ENCODE measurements around the gene MYL6.
A peak's percentile ranks its signal among the peaks of the same experiment; 100 is the strongest.

MYL6 gene

DNA sequence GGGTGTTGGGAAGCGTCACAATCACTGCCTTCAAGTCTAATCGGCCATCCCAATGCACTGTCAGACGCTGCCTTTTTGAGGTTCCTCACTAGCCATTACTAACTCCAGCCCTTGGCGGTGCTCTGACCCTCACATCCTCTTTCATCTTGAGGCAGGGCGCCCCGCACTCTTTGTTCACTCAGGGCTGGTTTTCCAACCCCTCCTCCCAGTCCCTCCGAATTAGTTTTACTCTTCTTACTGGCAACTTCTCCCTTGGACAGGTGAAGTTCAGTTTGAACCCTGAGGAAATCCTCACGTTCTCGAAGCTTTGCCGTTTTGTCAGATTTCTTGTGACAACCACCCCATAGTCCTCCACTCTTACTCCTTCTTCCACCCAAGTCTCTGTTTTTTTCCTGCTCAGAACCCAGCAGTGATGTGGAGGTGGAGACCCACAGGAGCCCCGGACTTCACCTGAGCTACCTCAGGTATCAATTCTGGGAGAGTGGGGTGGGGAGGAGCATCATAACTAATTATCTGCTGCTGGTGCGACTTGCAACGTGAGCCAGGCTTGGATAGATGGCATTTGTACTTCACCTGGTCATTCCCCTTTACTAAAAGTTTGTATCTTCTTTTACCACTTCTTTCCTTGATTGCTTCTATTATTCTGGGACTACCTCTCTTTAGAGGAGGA, 39.3 kb upstream of the MYL6 start:
- peak overlapping the region; percentile 48 to 94 (median 88); a peak in 21 of 22 replicates for H3K27ac ChIP-seq
- H3K27me3 ChIP-seq = no peaks in the 10 kb centered on the region
- H3K4me2 ChIP-seq = peak overlapping the region; percentile 78 to 100 (median 95)
- H3K9me3 ChIP-seq (replicated peaks in 1 of 11) = peaks cover 0 to 5% (median 3%) of the 10 kb centered on the region in 11 experiments; a peak in 6 of 22 replicates
- H3K36me3 ChIP-seq = peaks cover 28 to 57% (median 43%) of the 10 kb centered on the region in 11 experiments
- H3K4me3 ChIP-seq = peak overlapping the region; percentile 72 to 97 (median 86)
- peak overlapping the region; percentile 80 to 97 (median 94) for H3K9ac ChIP-seq
- H4K20me1 ChIP-seq = peaks cover 0 to 11% (median 0%) of the 10 kb centered on the region in 11 experiments; a peak in 4 of 22 replicates
- H3K4me1 ChIP-seq = peaks cover 25 to 48% (median 35%) of the 10 kb centered on the region in 10 experiments
- no peak for TF ChIP-seq Cebpa-rat (IDR thresholded peaks at IDR 0.05)

DNA sequence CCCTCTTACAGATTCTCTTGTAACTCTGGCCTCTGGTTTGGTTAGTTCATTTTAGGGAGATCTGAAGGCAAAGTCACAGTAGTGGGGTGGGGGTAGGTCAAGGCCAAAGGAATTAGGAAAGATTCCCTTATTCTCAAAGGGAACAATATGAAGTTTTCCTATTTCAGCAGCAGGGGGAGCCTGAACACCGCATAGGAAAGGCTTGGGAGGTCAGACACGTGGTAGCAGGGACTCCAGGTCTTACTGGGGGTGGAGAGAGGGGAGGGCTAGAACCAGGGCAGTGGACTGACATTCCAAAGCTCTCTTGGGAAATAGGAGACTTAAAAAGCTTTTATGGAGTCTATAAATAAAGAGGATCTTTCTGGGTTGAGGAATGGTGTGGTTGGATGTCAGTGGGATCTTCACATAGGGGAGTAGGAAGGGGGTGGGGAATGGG, 38.8 kb upstream of the MYL6 start:
- Histone ChIP-seq H3K9ac (peak overlapping the region; percentile 80 to 97 (median 94)), H3K36me3 (peaks cover 23 to 57% (median 40%) of the 10 kb centered on the region in 11 experiments), H3K27me3 (no peaks in the 10 kb centered on the region), H3K9me3 (replicated peaks in 1 of 11) (peaks cover 0 to 5% (median 3%) of the 10 kb centered on the region in 11 experiments; a peak in 6 of 22 replicates), H4K20me1 (peaks cover 0 to 11% (median 0%) of the 10 kb centered on the region in 11 experiments; a peak in 4 of 22 replicates), H3K4me3 (peak overlapping the region; percentile 72 to 97 (median 86); a peak in 19 of 20 replicates), H3K27ac (peak overlapping the region in 10 of 11 experiments; percentile 75 to 94 (median 88); a peak in 18 of 22 replicates), H3K4me2 (peak overlapping the region; percentile 78 to 100 (median 95)), H3K4me1 (peaks cover 25 to 54% (median 41%) of the 10 kb centered on the region in 10 experiments)
- TF ChIP-seq Cebpa-rat (IDR thresholded peaks at IDR 0.05) = no peak

DNA sequence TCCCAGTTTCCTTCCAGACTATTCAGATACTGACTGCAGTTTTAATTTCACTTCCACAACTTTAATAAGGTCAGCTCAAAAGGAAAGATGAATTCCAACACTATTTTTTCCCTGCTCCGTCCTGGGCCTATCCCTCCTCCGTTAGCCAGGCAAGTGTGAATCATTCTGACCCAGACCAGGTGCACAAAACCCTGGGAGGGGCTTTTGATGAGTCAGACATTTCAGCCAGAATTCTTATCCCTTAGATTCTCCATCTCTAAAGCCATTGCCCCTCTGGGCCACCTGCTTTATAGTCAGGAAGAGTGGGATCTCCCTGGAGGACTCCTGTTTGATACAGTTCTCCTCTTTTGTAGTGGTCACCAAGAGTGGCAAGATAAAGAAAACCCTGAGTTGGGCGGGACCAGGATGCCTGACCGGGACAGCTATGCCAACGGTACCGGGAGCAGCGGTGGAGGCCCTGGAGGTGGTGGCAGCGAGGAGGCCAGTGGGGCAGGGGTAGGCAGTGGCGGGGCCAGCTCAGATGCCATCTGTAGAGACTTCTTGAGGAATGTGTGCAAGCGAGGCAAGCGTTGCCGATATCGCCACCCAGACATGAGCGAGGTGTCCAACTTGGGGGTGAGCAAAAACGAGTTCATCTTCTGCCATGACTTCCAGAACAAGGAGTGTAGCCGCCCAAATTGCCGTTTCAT, 37.9 kb upstream of the MYL6 start:
- Histone ChIP-seq H3K36me3 (peaks cover 19 to 55% (median 38%) of the 10 kb centered on the region in 11 experiments), H3K4me3 (no peak overlapping the region; a peak in 1 of 20 replicates), H3K27ac (peak overlapping the region in 3 of 11 experiments; percentile 82 to 94 (median 92); a peak in 4 of 22 replicates), H3K4me1 (peaks cover 27 to 59% (median 49%) of the 10 kb centered on the region in 10 experiments), H4K20me1 (peaks cover 0 to 11% (median 0%) of the 10 kb centered on the region in 11 experiments; a peak in 4 of 22 replicates), H3K9me3 (replicated peaks in 1 of 11) (peaks cover 0 to 2% (median 1%) of the 10 kb centered on the region in 11 experiments; a peak in 5 of 22 replicates), H3K9ac (peak overlapping the region; percentile 32 to 97 (median 94); a peak in 20 of 22 replicates), H3K4me2 (peak overlapping the region; percentile 78 to 100 (median 95)), H3K27me3 (no peaks in the 10 kb centered on the region)
- no peak for TF ChIP-seq Cebpa-rat (IDR thresholded peaks at IDR 0.05)

DNA sequence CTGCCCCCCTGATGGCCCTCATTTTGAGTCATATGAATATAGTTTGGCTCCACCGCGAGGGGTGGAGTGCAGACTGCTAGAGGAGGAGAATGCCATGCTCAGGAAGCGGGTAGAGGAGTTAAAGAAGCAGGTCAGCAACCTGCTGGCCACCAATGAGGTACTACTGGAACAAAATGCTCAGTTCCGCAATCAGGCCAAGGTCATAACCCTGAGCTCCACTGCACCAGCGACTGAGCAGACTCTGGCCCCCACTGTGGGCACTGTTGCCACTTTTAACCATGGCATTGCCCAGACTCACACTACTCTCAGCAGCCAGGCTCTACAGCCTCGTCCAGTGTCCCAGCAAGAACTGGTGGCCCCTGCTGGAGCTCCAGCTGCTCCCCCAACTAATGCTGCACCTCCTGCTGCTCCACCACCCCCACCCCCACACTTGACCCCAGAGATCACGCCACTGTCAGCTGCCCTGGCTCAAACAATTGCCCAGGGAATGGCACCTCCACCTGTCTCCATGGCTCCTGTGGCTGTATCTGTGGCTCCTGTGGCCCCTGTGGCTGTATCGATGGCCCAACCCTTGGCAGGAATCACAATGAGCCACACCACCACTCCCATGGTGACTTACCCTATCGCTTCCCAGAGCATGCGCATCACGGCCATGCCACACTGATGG, 36.8 kb upstream of the MYL6 start:
- H3K27ac ChIP-seq = no peak overlapping the region
- no peak overlapping the region for H3K4me2 ChIP-seq
- no peak for TF ChIP-seq Cebpa-rat (IDR thresholded peaks at IDR 0.05)
- peaks cover 19 to 55% (median 38%) of the 10 kb centered on the region in 11 experiments for H3K36me3 ChIP-seq
- H3K4me1 ChIP-seq = peaks cover 32 to 66% (median 55%) of the 10 kb centered on the region in 10 experiments
- no peaks in the 10 kb centered on the region for H3K9me3 ChIP-seq (replicated peaks in 1 of 11)
- H4K20me1 ChIP-seq = peaks cover 0 to 11% (median 0%) of the 10 kb centered on the region in 11 experiments; a peak in 4 of 22 replicates
- H3K4me3 ChIP-seq = no peak overlapping the region
- H3K27me3 ChIP-seq = no peaks in the 10 kb centered on the region
- H3K9ac ChIP-seq = peak overlapping the region in 6 of 11 experiments; percentile 6 to 97 (median 73); a peak in 6 of 22 replicates

GRCh38 chr12:56122637-56123036, 35.5 kb upstream of the MYL6 start:
- peak overlapping the region in 2 of 11 experiments; percentile 21 to 44; a peak in 2 of 22 replicates for H3K9ac ChIP-seq
- peak overlapping the region in 2 of 11 experiments; percentile 0 to 16; a peak in 2 of 22 replicates for H3K27ac ChIP-seq
- peaks cover 14 to 47% (median 31%) of the 10 kb centered on the region in 11 experiments for H3K36me3 ChIP-seq
- H3K27me3 ChIP-seq = no peaks in the 10 kb centered on the region
- peaks cover 0 to 9% (median 0%) of the 10 kb centered on the region in 11 experiments; a peak in 5 of 22 replicates for H4K20me1 ChIP-seq
- H3K4me1 ChIP-seq = peaks cover 45 to 79% (median 68%) of the 10 kb centered on the region in 10 experiments
- H3K4me3 ChIP-seq = no peak overlapping the region
- peak overlapping the region in 1 of 11 experiments; percentile 15; a peak in 1 of 22 replicates for H3K4me2 ChIP-seq
- TF ChIP-seq Cebpa-rat (IDR thresholded peaks at IDR 0.05) = no peak
- H3K9me3 ChIP-seq (replicated peaks in 1 of 11) = no peaks in the 10 kb centered on the region

DNA sequence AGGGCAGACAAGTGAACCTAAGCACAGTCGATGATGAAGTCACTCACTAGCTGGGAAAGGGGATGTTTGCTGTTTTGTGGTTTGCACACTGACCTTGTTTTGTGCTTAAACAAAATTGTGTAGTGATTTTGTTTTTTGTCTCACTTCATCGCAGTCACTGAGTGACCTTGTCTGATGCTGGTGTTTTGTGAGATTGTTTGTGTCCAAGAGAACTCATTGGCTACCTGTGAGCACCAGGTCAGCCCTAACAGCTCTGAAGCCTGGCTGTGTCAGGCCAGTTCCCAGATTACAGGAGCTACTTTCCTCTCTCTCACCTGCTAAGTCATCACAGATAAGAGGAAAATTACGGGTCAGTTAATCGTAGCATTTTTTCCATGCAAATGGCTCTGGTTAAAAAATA, 34.0 kb upstream of the MYL6 start:
- Histone ChIP-seq H3K27ac (peak overlapping the region in 4 of 11 experiments; percentile 2 to 71 (median 19); a peak in 1 of 22 replicates), H3K36me3 (peaks cover 14 to 46% (median 30%) of the 10 kb centered on the region in 11 experiments), H3K9me3 (replicated peaks in 1 of 11) (no peaks in the 10 kb centered on the region)

DNA sequence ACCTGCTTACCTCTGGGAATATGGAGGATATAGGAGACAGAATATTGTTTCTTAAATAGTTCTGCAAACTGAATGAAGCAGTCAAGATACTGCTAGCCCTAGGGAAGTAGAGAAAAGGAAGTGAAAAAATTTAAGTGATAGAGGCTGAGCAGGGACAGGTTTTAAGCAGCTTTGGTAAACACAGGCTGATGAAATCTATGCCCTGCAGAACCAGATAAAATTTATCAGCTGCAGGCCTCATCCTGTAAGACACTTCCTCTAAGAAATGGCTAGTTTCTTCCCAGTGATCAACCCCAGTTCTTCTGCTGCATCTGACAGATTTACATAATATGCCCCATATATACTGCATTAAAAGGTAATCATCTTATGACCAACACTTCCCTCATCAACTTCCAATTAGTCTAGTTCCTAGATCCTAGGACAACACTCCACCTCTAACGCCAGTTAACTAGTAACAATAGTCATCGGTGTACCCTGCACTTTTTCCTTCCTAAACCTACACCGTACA, 31.4 kb upstream of the MYL6 start:
- Histone ChIP-seq H3K27me3 (no peaks in the 10 kb centered on the region), H3K9me3 (replicated peaks in 1 of 11) (no peaks in the 10 kb centered on the region), H4K20me1 (peaks cover 0 to 21% (median 0%) of the 10 kb centered on the region in 11 experiments; a peak in 6 of 22 replicates), H3K4me1 (peaks cover 45 to 80% (median 68%) of the 10 kb centered on the region in 10 experiments), H3K27ac (peak overlapping the region; percentile 59 to 89 (median 71); a peak in 21 of 22 replicates), H3K4me2 (peak overlapping the region; percentile 82 to 98 (median 92)), H3K9ac (peak overlapping the region; percentile 54 to 96 (median 71); a peak in 20 of 22 replicates), H3K4me3 (peak overlapping the region; percentile 40 to 98 (median 52); a peak in 15 of 20 replicates), H3K36me3 (peaks cover 16 to 43% (median 27%) of the 10 kb centered on the region in 11 experiments)
- no peak for TF ChIP-seq Cebpa-rat (IDR thresholded peaks at IDR 0.05)

More for the DNA sequence above, 34.0 kb upstream of the MYL6 start:
- Histone ChIP-seq H4K20me1 (peaks cover 0 to 9% (median 0%) of the 10 kb centered on the region in 11 experiments; a peak in 6 of 22 replicates), H3K4me2 (peak overlapping the region in 5 of 11 experiments; percentile 0 to 98 (median 82); a peak in 10 of 22 replicates), H3K9ac (peak overlapping the region in 3 of 11 experiments; percentile 3 to 23 (median 19); a peak in 3 of 22 replicates), H3K4me3 (no peak overlapping the region), H3K27me3 (no peaks in the 10 kb centered on the region), H3K4me1 (peaks cover 39 to 76% (median 64%) of the 10 kb centered on the region in 10 experiments)
- TF ChIP-seq Cebpa-rat (IDR thresholded peaks at IDR 0.05) = no peak

Measured in BLaER1 treated with 17β-estradiol and CSF1 and Interleukin-3, amounts not matched to agents 10 nM and 100 nM (cell line).